H9 (cell line): Measurements from ENCODE around the gene CDKN2AIPNL. TPM values are rescaled to one million over a fixed set of nuclear protein-coding genes. Genes with fewer than 3 reads are reported as not detected.

Source experiments
- DNase-seq: peaks from one replicate; pipeline ENCODE4 v3.0.0-alpha.2; 2017
- H2AFZ ChIP-seq: one replicate; pipeline ENCODE4 v1.6.1; 2013; ENCODE audit warnings: mild to moderate bottlenecking, low read length, control low read depth, moderate library complexity
- H2AK5ac ChIP-seq: 2 replicates; pipeline ENCODE4 v1.6.1; 2013; ENCODE audit warnings: low read length, control low read depth, mixed read lengths; ENCODE audit not compliant: insufficient read length
- H2BK120ac ChIP-seq: one replicate; pipeline ENCODE4 v1.6.1; 2013; ENCODE audit warnings: low read depth, mild to moderate bottlenecking, low read length, control low read depth, inconsistent platforms; ENCODE audit not compliant: poor library complexity, severe bottlenecking
- H2BK12ac ChIP-seq: 2 replicates; pipeline ENCODE4 v1.6.1; 2013; ENCODE audit warnings: low read length, control low read depth, mixed read lengths, low read depth; ENCODE audit not compliant: insufficient read length
- H2BK15ac ChIP-seq: 2 replicates; pipeline ENCODE4 v1.6.1; 2013; ENCODE audit warnings: low read depth, low read length, control low read depth
- H2BK20ac ChIP-seq: one replicate; pipeline ENCODE4 v1.6.1; 2013; ENCODE audit warnings: low read depth, mild to moderate bottlenecking, low read length, control low read depth, inconsistent platforms; ENCODE audit not compliant: poor library complexity, severe bottlenecking
- H2BK5ac ChIP-seq: 2 replicates; pipeline ENCODE4 v1.6.1; 2013; ENCODE audit warnings: low read length, control low read depth, mixed read lengths; ENCODE audit not compliant: insufficient read length
- H3K14ac ChIP-seq: 2 replicates; pipeline ENCODE4 v1.6.1; 2013; ENCODE audit warnings: low read length, control low read depth; ENCODE audit not compliant: insufficient read depth
- H3K18ac ChIP-seq: 2 replicates; pipeline ENCODE4 v1.6.1; 2013; ENCODE audit warnings: low read depth, mild to moderate bottlenecking, mixed read lengths, low read length, control low read depth; ENCODE audit not compliant: insufficient read length
- H3K23ac ChIP-seq: 2 replicates; pipeline ENCODE4 v1.6.1; 2013; ENCODE audit warnings: low read length, control low read depth, mixed read lengths, low read depth; ENCODE audit not compliant: insufficient read length
- H3K23me2 ChIP-seq: 2 replicates; pipeline ENCODE4 v1.6.1; 2013; ENCODE audit warnings: low read depth, mild to moderate bottlenecking, mixed read lengths, low read length, control low read depth; ENCODE audit not compliant: insufficient read length, poor library complexity, severe bottlenecking
- H3K27ac ChIP-seq: 2 replicates; pipeline ENCODE4 v1.5.1; 2013; ENCODE audit warnings: low read length, control low read depth, mixed read lengths, low read depth; ENCODE audit not compliant: insufficient read length
- H3K27me3 ChIP-seq: 2 replicates; pipeline ENCODE4 v1.6.1; 2013; ENCODE audit warnings: low read length, control low read depth, inconsistent platforms; ENCODE audit not compliant: insufficient read depth
- H3K4ac ChIP-seq: 2 replicates; pipeline ENCODE4 v1.6.1; 2013; ENCODE audit warnings: low read depth, mild to moderate bottlenecking, control low read depth, inconsistent platforms, low read length, moderate library complexity
- H3K4me1 ChIP-seq: 2 replicates; pipeline ENCODE4 v1.6.1; 2013; ENCODE audit warnings: low read length, control low read depth, inconsistent platforms; ENCODE audit not compliant: insufficient read depth
- H3K4me2 ChIP-seq: 2 replicates; pipeline ENCODE4 v1.6.1; 2013; ENCODE audit warnings: low read length, control low read depth, mixed read lengths; ENCODE audit not compliant: insufficient read length, insufficient read depth
- H3K56ac ChIP-seq: 2 replicates; pipeline ENCODE4 v1.6.1; 2013; ENCODE audit warnings: low read depth, mild to moderate bottlenecking, mixed read lengths, low read length, control low read depth; ENCODE audit not compliant: insufficient read length
- H3K79me1 ChIP-seq: 2 replicates; pipeline ENCODE4 v1.6.1; 2013; ENCODE audit warnings: low read depth, mild to moderate bottlenecking, moderate library complexity, low read length, control low read depth, inconsistent platforms; ENCODE audit not compliant: insufficient read depth, poor library complexity, severe bottlenecking
- H3K79me2 ChIP-seq: 2 replicates; pipeline ENCODE4 v1.6.1; 2013; ENCODE audit warnings: low read length, control low read depth, inconsistent platforms; ENCODE audit not compliant: insufficient read depth
- H3K9ac ChIP-seq: 2 replicates; pipeline ENCODE4 v1.6.1; 2013; ENCODE audit warnings: low read length, control low read depth, mixed read lengths; ENCODE audit not compliant: insufficient read length; ENCODE audit errors: extremely low read depth
- H3K9me3 ChIP-seq: one replicate; pipeline ENCODE4 v1.6.1; 2013; ENCODE audit warnings: low read depth, low read length, inconsistent platforms; ENCODE audit not compliant: control insufficient read depth
- H3T11ph ChIP-seq: one replicate; pipeline ENCODE4 v1.6.1; 2013; ENCODE audit warnings: mild to moderate bottlenecking, low read length, control low read depth, inconsistent platforms
- H4K20me1 ChIP-seq: one replicate; pipeline ENCODE4 v1.6.1; 2013; ENCODE audit not compliant: control insufficient read depth, insufficient read length, insufficient read depth
- H4K5ac ChIP-seq: 2 replicates; pipeline ENCODE4 v1.6.1; 2013; ENCODE audit warnings: low read depth, mild to moderate bottlenecking, mixed read lengths, low read length, control low read depth; ENCODE audit not compliant: insufficient read length
- H4K8ac ChIP-seq: replicated peaks from 2 replicates; pipeline ENCODE4 v1.6.1; 2013; ENCODE audit warnings: low read length, control low read depth, mixed read lengths, low read depth; ENCODE audit not compliant: insufficient read length
- H4K91ac ChIP-seq: 2 replicates; pipeline ENCODE4 v1.6.1; 2013; ENCODE audit warnings: low read depth, mild to moderate bottlenecking, moderate library complexity, mixed read lengths, low read length, control low read depth; ENCODE audit not compliant: insufficient read length
- H3K27ac Mint-ChIP-seq, 3 experiments: 2 replicates in 2 of 3; 3 replicates in 1 of 3; pipeline ENCODE4 v1.8.0; 2020 to 2021; ENCODE audit warnings: mixed read lengths in 3 of 3, mild to moderate bottlenecking in 1 of 3, moderate library complexity in 1 of 3
- H3K27me3 Mint-ChIP-seq: 2 replicates; pipeline ENCODE4 v1.8.0; 2021; ENCODE audit warnings: low read depth, mild to moderate bottlenecking, moderate library complexity, mixed read lengths
- H3K36me3 Mint-ChIP-seq, 3 experiments: 2 replicates in 2 of 3; 3 replicates in 1 of 3; pipeline ENCODE4 v1.8.0; 2020 to 2021; ENCODE audit warnings: low read depth in 3 of 3, mixed read lengths in 3 of 3; ENCODE audit not compliant: insufficient read depth in 1 of 3
- H3K4me1 Mint-ChIP-seq, 2 experiments: 2 replicates each; pipeline ENCODE4 v1.8.0; 2020; ENCODE audit warnings: mixed read lengths in 2 of 2
- H3K4me3 Mint-ChIP-seq, 2 experiments: 2 replicates in 1 of 2; 3 replicates in 1 of 2; pipeline ENCODE4 v1.8.0; 2020 to 2021; ENCODE audit warnings: mild to moderate bottlenecking in 2 of 2, mixed read lengths in 2 of 2, moderate library complexity in 1 of 2
- H3K9me3 Mint-ChIP-seq, 2 experiments: 2 replicates in 1 of 2; 3 replicates in 1 of 2; pipeline ENCODE4 v1.8.0; 2020; ENCODE audit warnings: mild to moderate bottlenecking in 2 of 2, mixed read lengths in 2 of 2, moderate library complexity in 1 of 2
- CTCF ChIP-seq: fragments of 200-600 bp; sonication (generic); conservative IDR thresholded peaks from 3 replicates; pipeline ENCODE4 v1.8.0; 2021; ENCODE audit warnings: antibody characterized with exemption, mild to moderate bottlenecking
- WGBS: extraction: QIAGEN DNeasy Blood & Tissue Kit; methylation state at CpG from one replicate; pipeline ENCODE4 v1.1.7; 2013; ENCODE audit warnings: missing lambda C conversion rate, low lambda C conversion rate, mixed read lengths; ENCODE audit not compliant: insufficient read length; ENCODE audit errors: extremely low coverage; 5-methylcytosine and 5-hydroxymethylcytosine counted together
- total RNA-seq: library from RNA; stranded (reverse); gene quantifications from 2 replicates; pipeline ENCODE4 v1.2.1, GENCODE V29; 2021

The CDKN2AIPNL gene
- total RNA-seq, 1 experiment from 2014 or later = 60.0 TPM

- no peak overlapping the region for H2BK15ac ChIP-seq
- H3K9me3 Mint-ChIP-seq = no peaks in the 10 kb centered on the region
- no peak overlapping the region for H3K4me3 Mint-ChIP-seq
- no peak overlapping the region for H4K8ac ChIP-seq
- peaks cover 15 to 16% of the 10 kb centered on the region in 2 experiments for H3K4me1 Mint-ChIP-seq
- H2BK20ac ChIP-seq = no peak overlapping the region
- H3K9ac ChIP-seq = no peak overlapping the region
- H3K14ac ChIP-seq = no peak overlapping the region
- no peak overlapping the region for H4K91ac ChIP-seq
- H4K5ac ChIP-seq = no peak overlapping the region
- H4K20me1 ChIP-seq = no peaks in the 10 kb centered on the region
- DNase-seq = no peak
- no peaks in the 10 kb centered on the region for H3K27me3 ChIP-seq
- H3K27ac ChIP-seq = no peak overlapping the region
- peaks cover 8% of the 10 kb centered on the region; the same call in 1 of the 2 replicates for H3K79me2 ChIP-seq
- WGBS = no CpG with 5 or more reads among the region's 1 CpG
- H3K27ac Mint-ChIP-seq = no peak overlapping the region
- no peak overlapping the region for H3K4me2 ChIP-seq
- no peaks in the 10 kb centered on the region for H3K4me1 ChIP-seq
- no peak overlapping the region for H2BK5ac ChIP-seq
- H3K23ac ChIP-seq = no peak overlapping the region
- no peaks in the 10 kb centered on the region for H3K9me3 ChIP-seq
- no peak for TF ChIP-seq CTCF
- no peak overlapping the region for H3T11ph ChIP-seq
- H3K27me3 Mint-ChIP-seq = no peaks in the 10 kb centered on the region
- no peak overlapping the region for H3K56ac ChIP-seq
- H2AK5ac ChIP-seq = no peak overlapping the region
- H2BK120ac ChIP-seq = no peak overlapping the region
- no peak overlapping the region for H3K18ac ChIP-seq
- H3K23me2 ChIP-seq = peaks cover 8% of the 10 kb centered on the region
- H2AFZ ChIP-seq = no peak overlapping the region
- H3K4ac ChIP-seq = no peak overlapping the region
- no peak overlapping the region for H2BK12ac ChIP-seq
- peaks cover 11 to 43% (median 36%) of the 10 kb centered on the region in 3 experiments; a peak in 6 of 7 replicates for H3K36me3 Mint-ChIP-seq
- peaks cover 5% of the 10 kb centered on the region for H3K79me1 ChIP-seq
These were observed 5.3 kb downstream of the CDKN2AIPNL start for GRCh38 chr5:134406390-134406789.
